ENCODE measurements around the gene KRT34.

- no peak for TF ChIP-seq EZH2 (IDR thresholded peaks at IDR 0.05; ENCODE audit: low read length, unreplicated experiment)
- TF ChIP-seq CTCF (conservative IDR thresholded peaks at IDR 0.05; ENCODE audit: low read depth, low read length), result no peak
These were observed 27.6 kb downstream of the KRT34 start for GRCh38 chr17:41354536-41354935.

Data from PC-3 (cell line).